Measurements from ENCODE around the gene FLNB.
A peak's percentile ranks its signal among the peaks of the same experiment; 100 is the strongest.
"Not testable (repeated sequence)": the region's sequence is repeated elsewhere in the genome, so short reads cannot be mapped to it uniquely, and the experiment has no call there.

Gene FLNB

GRCh38 chr3:58049143-58049785 lies 41.0 kb downstream of the FLNB start:
- no peak overlapping the region for H3K4me3 ChIP-seq (ENCODE audit: low read depth, low read length)
- peak; percentile 84 for DNase-seq (ENCODE audit: low read depth, low spot score)
- no peak for TF ChIP-seq CTCF (IDR thresholded peaks at IDR 0.05; ENCODE audit: low read depth, low read length)
- in situ Hi-C loops (cut with HindIII; ENCODE audit: low sequenced_read_pairs) = no loop called here

GRCh38 chr3:58051196-58051595 lies 43.0 kb downstream of the FLNB start:
- DNase-seq (ENCODE audit: low read depth, low spot score) = peak; percentile 82
- H3K4me3 ChIP-seq (ENCODE audit: low read depth, low read length) = no peak overlapping the region
- in situ Hi-C loops (cut with HindIII; ENCODE audit: low sequenced_read_pairs) = no loop called here
- TF ChIP-seq CTCF (IDR thresholded peaks at IDR 0.05; ENCODE audit: low read depth, low read length) = no peak

- in situ Hi-C loops (cut with HindIII; ENCODE audit: low sequenced_read_pairs); H3K4me3 ChIP-seq (ENCODE audit: low read depth, low read length); DNase-seq (ENCODE audit: low read depth, low spot score): not testable (repeated sequence)
These were observed 43.5 kb downstream of the FLNB start for GRCh38 chr3:58051658-58052261.

- no peak for TF ChIP-seq CTCF (IDR thresholded peaks at IDR 0.05; ENCODE audit: low read depth, low read length)
- in situ Hi-C loops (cut with HindIII; ENCODE audit: low sequenced_read_pairs) = no loop called here
- no peak overlapping the region for H3K4me3 ChIP-seq (ENCODE audit: low read depth, low read length)
- peak; percentile 98 for DNase-seq (ENCODE audit: low read depth, low spot score)
These were observed 44.4 kb downstream of the FLNB start for GRCh38 chr3:58052373-58053273.

GRCh38 chr3:58054652-58055051 lies 46.4 kb downstream of the FLNB start:
- no peak for TF ChIP-seq CTCF (IDR thresholded peaks at IDR 0.05; ENCODE audit: low read depth, low read length)
- DNase-seq (ENCODE audit: low read depth, low spot score) = no peak
- H3K4me3 ChIP-seq (ENCODE audit: low read depth, low read length) = no peak overlapping the region
- in situ Hi-C loops (cut with HindIII; ENCODE audit: low sequenced_read_pairs) = no loop called here

- in situ Hi-C loops (cut with HindIII; ENCODE audit: low sequenced_read_pairs) = no loop called here
- no peak for TF ChIP-seq CTCF (IDR thresholded peaks at IDR 0.05; ENCODE audit: low read depth, low read length)
- no peak overlapping the region for H3K4me3 ChIP-seq (ENCODE audit: low read depth, low read length)
These were observed 47.1 kb downstream of the FLNB start for GRCh38 chr3:58055314-58055713.

GRCh38 chr3:58055891-58056290 lies 47.7 kb downstream of the FLNB start:
- H3K4me3 ChIP-seq (ENCODE audit: low read depth, low read length); in situ Hi-C loops (cut with HindIII; ENCODE audit: low sequenced_read_pairs); DNase-seq (ENCODE audit: low read depth, low spot score): not testable (repeated sequence)

More at GRCh38 chr3:58055314-58055713, 47.1 kb downstream of the FLNB start:
- no peak for DNase-seq (ENCODE audit: low read depth, low spot score)

Data from astrocyte of the spinal cord (primary cell).